Activated CD8-positive, alpha-beta memory T cell treated with anti-CD3 and anti-CD28 coated beads for 1 hour (primary cell): ENCODE results near the gene TYW1B.
"Not testable (repeated sequence)": the region's sequence is repeated elsewhere in the genome, so short reads cannot be mapped to it uniquely, and the experiment has no call there.

Experiments
- DNase-seq, 2 donors: peaks; one replicate each; pipeline ENCODE4 v3.0.0-alpha.2; 2020; ENCODE audit warnings: low read depth in 1 of 2; ENCODE audit errors: extremely low read depth in 1 of 2

The TYW1B gene

DNA sequence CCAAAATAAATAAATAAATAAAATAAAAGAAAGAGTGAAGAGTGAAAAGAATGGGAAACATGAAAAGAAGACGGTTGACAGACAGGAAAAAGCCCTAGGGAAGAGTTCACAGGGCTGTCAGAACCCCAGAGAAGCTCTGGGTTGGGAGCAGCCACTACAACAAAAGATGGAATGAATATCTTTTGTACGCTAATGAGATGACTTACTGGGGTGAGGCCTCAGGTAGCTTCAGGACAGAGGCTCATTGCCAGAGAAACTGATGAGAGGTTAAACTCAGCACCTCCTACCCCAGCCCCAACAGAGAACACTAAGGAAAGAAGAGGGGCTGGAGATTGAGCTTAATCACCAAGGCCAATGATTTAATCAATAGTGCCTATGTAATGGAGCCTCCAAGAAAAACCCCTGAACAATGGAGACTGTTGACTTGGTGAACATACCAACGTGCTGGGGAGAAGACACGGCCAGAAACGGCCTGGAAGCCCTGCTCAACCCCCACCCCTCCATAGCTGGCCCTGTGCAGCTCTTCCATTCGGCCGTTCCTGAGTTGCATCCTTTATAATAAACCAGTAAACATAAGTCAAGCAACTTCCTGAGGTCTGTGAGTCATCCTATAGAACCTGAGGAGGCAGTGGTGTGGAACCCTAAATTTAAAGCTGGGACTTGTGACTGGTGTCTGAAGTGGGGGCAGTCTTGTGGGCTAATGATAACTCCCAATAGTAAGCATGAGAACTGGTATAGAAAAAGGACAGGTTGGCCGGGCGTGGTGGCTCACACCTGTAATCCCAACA, 11.4 kb downstream of the TYW1B start:
- not testable (repeated sequence) for DNase-seq

DNA sequence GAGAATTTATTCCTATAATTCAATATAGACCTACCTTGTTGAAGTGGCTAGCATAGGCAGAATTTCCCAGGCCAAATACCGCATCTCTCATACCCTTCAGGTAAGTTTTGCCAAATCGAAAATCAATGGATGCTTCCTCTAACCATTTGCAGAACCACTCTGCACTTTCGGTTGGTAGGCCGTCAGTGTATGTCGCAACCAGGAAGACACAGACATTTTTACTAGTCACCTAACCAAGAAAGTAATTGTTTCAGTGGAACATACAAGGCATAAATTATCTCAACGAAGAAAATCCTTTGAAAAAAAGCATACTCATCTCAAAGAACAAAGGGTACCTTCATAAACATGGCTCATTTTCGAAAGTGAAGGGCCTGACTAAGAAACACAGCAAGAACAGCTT, 17.6 kb downstream of the TYW1B start:
- DNase-seq = not testable (repeated sequence)

DNA sequence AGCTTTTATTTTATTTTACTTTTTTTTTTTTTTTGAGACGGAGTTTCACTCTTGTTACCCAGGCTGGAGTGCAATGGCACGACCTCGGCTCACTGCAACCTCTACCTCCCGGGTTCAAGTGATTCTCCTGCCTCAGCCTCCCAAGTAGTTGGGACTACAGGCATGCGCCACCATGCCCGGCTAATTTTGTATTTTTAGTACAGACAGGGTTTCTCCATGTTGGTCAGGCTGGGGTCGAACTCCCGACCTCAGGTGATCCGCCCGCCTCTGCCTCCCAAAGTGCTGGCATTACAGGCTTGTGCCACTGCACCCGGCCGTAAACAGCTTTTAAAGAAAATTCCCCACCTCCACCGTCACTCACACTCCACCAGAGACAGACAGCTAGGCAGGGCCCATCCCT, 19.5 kb downstream of the TYW1B start:
- not testable (repeated sequence) for DNase-seq

DNA sequence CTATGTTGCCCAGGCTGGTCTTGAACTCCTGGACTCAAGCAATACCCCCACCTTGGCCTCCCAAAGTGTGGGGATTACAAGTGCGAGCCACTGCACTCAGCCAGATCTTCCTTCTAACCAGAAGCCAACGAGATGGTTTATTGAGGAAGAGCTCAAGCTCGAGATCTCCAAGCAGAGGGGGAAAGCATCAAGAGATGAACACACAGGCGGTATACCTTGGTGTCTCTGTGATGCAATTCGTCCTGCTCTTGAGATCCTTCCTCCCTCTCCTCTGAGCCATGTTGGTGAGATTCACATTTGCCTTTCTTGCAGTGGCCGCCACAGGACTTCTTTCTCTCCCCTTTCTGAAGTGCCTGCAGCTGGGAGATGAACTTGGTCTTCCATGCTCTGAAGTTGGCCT, 21.1 kb downstream of the TYW1B start:
- DNase-seq = not testable (repeated sequence)

DNA sequence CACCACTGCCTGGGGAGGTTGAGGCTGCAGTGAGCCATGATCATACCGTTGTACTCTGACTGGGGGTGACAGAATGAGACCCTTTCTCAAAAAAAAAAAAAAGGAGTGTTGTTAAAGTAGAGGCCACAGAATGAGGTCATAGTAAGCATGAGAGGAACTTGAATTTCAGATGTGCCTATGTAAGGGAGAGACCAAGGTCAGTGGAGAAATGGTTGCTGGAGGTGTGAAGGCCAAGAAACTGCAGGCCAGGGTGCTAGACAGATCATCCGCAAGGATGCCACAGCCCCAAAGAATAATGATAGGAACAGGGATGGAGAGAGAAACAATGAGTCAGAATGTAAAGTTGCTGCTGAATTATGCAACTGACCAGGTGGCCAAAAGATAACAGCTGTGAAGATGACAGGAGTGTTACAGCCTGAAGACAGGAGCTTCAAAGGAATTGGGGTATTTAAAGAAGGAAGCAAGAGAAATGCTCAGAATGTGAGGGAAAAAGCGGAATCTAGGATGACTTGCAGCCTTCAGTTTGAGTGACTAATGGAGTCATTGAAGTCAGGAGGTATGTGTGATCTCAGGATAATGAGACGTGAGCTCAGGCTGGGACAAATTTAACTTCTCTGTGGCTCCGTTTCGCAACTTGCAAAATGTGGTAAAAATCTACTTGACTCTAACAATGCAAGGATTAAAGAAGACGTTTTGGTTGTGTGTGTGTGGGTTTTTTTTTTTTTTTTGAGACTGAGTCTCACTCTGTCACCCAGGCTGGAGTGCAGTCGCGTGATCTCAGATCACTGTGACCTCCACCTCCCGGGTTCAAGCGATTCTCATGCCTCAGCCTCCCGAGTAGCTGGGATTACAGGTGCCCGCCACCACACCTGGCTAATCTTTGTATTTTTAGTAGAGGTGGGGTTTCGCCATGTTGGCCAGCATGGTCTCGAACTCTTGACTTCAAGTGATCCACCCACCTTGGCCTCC, 22.2 kb downstream of the TYW1B start:
- DNase-seq = no peak

DNA sequence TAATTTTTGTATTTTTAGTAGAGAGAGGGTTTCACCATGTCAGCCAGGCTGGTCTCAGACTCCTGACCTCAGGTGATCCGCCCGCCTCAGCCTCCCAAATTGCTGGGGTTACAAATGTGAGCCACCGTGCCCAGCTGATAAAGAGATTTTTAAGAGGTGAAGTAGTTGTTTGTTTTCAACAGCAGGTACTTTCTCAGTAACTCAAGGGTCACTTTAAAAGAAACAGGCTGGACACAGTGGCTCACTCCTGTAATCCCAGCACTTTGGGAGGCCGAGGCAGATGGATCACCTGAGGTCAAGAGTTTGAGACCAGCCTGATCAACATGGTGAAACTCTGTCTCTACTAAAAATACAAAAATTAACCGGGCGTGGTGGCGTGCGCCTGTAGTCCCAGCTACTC, 24.2 kb downstream of the TYW1B start:
- DNase-seq = not testable (repeated sequence)

DNA sequence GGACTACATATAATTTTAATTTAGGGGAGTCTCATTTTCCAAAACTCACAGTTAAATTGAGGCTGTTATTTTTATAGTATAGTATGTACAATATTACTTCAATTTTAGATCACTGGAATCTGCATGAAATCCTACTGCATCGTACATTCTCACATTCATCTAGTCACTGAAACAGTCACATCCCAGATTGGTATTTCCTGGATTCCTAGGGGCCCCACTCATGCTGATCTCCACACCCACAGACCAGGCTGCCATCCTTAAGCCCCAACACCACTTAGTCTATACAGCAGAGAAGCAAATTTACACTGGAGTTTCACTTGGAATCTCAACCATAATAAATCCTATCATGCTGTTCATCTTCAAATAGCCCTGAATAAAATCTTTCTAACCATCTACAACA, 26.4 kb downstream of the TYW1B start:
- DNase-seq = not testable (repeated sequence)

DNA sequence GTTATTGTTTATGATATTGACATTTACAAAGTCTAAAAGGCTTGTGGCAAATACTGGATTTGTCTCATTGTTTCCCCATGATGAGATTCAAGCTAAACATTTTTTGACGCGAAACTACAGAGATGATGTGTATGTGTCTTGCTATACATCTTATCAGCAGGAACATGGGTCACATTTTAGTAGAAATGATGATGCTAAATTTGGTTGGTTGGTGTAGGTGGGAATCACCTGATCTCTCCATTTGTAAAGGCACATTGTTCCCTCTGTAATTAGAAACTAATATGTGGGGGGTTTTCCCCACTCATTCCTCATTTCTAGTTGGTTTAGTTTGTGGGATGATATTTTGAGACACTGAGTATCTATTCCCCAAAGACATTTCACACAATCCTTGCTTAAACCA, 32.6 kb downstream of the TYW1B start:
- not testable (repeated sequence) for DNase-seq

DNA sequence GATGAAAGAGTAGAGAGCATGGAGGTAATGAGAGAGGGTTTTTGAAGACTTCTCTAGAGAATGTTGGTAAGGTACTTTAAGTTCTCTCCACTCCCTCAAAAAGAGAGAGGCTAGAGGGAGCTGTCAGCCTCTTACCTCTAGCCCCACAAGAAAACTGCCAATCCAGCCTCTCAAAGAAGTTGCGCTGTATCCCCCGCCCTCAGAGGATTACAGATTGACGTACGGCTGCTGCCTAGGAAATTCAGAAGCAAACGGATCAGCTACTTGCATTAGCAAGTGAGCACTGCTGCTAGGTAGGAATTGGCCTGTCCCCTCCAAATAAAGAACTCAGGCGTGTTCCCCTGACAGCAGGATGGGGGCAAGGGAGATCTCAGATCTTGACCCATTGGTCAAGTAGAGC, 34.2 kb downstream of the TYW1B start:
- no peak for DNase-seq

DNA sequence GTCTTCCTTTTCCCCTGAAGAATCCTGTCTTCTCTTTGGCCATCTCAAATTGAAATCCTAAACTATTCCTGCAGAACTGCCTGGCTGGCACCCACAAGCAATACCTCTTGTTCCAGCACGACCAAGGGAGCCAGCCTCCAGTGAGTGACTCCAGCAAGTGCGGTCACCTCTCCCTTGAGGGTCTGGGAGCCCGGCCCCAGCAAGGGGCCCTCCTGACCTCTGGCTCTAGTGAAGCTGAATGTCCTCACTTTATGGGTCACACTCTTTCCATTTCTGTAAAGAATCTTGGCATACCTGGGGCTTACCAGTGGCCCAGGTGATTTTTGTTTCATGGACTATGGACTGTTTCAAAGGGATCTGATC, 37.3 kb downstream of the TYW1B start:
- not testable (repeated sequence) for DNase-seq

DNA sequence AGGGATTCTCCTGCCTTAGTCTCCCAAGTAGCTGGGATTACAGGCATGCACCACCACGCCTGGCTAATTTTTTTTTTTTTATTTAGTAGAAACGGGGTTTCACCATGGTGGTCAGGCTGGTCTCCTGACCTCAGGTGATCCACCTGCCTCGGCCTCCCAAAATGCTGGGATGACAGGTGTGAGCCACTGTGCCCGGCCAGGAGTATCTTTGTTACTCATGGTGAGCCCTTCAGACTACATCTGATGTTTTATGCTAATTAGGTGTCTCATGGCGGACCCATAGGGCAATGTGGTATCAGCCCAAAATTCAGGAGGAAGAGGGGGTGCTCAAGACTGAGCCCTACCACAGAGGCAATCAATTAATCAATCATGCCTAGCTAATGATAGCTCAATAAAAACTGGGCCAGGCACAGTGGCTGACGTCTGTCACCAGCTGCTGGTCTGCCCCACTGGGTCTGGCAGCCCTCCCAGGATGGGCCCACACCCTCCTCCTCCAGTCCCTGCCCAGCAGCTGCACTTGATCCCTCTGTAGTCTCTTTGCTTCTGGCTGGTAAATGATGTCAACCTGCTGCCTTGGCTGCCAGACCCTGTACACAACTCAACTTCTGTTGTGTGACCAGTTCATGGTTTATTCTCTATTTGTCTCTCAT, 37.8 kb downstream of the TYW1B start:
- not testable (repeated sequence) for DNase-seq

DNA sequence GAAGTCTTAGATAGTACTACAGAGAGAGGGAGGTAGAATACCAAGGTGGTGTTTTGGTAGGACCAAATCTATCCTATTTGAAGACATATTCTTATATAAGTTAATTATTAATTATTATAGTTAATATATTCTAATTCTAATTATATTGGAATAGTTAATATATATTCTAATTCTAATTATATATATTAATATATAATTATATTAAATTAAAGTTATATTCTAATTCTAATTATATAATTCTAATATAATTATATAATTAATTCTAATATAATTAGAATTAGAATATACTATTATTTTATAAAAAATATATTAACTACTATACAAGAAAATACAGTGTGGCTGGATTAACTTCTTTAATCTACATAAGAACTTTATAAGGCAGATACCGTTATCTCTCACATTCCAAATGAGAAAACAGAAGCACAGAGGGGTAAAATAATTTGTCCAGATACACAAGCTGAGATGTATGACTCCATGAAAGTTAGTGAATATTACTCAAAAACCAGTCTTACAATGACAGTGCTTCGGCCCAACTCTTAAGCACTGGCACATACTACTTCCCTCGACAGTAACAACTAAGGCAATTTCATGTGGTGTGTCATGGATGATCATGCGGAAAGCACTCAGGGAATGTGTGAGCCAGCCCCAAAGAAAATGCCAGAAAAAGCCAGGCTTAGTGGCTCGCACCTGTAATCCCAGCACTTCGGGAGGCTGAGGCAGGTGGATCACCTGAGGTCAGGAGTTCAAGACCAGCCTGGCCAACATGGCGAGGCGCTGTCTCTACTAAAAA, 42.6 kb downstream of the TYW1B start:
- DNase-seq = no peak

DNA sequence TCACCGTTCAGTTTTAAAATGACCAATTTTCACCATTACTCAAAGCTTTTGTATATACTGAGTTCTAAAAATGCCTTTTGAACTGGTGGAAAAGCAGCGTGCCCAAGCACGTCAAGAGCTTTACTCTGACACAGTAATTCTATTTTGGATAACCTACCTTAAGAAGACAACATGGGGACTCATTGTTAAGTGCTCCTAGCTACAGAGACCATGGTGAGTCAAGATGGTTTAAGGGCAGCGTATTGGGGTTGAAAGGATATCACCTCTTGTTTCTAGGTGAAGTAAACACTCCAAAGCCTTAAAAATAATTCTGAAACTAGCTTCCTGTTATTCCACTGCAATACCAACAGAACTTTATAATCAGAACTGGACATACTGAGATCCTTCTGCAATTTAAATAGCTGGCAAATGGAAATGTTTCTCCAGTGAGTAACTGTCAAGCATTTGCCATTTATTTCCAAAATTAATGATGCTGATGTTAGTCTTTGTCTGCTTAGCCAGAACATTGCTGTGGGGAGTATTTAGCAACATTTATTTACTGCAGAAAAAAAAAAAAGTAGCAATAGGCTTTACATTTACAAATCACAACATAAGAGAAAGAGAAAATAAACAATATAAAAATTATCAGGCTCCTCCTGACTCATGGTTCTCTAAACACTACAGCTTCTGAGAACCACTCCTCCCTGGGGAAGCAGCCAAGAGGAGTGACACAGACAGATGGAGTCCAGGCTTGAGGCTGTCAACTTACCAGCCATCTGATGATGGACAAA, 44.2 kb downstream of the TYW1B start:
- DNase-seq = not testable (repeated sequence)

DNA sequence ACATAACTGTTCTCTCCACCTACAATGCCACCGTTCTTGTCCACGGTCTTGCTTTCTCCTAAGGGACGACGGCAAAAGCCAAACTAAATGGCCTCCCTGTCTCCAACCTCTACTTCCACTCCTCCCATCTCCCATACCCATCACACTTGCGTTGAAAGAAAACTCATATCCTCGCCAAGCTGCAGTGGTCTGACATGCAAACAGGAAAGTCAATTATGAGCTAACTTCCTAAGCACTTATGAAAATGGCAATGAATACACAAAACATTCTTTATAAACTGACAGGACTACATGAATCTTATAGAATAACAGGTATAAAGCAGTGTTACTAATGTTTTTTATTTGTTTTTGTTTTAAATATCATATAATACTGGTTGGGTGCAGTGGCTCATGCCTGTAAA, 46.4 kb downstream of the TYW1B start:
- no peak for DNase-seq

DNA sequence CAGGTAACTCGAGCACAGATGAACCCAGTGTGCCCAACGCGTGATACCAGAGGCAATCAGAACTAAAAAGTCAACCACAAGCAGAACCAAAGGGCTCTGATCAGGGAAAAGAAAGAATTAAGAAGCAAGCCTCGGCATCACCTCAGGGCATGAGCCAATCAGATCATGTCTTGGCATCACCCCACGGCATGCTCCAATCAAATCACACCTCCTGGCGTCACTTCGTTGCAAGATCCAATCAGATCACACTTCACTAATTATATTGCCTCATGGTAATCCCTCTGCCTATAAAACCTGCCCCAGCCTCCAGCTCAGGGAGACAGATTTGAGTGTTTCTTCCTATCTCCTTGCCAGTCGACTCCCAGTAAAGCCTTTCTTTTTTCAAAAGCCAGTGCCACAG, 46.8 kb downstream of the TYW1B start:
- no peak for DNase-seq

DNA sequence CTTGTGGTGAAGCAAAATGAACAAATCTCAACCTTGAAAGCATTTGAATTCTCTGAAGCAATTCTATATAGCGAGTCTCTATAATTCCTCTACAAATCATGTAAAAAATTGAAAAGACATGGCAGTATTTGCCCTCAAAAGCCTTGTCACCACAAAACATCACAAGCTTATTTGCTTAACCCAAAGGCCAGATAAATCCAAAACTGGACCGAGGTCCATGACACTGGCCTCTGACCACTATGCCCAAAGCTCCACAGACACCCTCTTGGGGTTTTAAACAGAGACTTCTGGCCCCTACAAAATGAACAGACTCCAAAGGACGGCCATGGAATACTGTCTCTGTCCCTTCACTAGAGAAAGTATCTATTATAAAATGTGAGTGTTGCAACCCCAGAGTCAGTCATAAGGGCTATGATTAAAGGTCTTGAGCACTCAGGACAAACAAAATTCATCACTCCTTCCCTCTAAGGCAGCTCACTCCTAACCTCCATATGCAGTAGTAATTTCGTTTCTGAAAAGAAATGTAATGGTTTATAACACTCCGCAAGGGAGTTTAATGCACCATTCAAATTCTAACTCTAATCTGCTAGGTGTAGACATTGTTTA, 47.6 kb downstream of the TYW1B start:
- DNase-seq = not testable (repeated sequence)

DNA sequence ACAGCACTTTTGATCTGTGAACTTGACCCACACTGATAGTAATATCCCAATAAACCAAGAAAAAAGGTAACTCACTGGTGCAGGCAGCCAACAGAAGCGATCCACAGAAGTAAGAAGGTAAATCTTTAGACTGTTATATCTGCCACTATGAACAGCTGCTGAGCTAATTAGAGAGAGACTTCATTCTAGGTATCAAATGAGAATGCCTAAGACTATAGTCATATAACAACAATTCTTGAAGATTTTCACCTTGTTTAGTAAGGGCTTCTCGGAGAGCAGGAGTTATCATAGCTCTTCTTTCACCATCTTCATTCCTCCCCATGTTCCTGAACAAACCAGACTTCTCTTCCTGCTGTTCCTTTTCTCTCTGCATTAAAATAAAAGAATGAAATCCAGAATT, 50.8 kb downstream of the TYW1B start:
- not testable (repeated sequence) for DNase-seq

DNA sequence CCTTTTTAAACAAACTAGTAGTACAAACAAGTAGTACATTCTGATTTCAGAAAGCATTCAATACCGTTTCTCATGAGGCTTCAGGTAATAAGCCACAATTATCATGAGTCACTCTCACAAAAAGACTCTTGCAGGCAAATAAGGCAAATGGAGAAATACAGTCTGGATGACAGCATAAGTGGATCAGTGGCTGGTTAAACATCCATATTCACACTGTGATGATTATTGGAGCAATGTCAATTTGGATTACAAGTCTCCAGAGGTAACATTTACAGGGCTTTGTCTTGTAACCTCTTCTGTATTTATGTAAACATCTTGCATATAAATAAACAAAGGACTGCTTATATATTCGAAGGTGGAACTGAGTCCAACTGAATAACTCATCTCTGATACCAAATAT, 55.4 kb downstream of the TYW1B start:
- DNase-seq = not testable (repeated sequence)

DNA sequence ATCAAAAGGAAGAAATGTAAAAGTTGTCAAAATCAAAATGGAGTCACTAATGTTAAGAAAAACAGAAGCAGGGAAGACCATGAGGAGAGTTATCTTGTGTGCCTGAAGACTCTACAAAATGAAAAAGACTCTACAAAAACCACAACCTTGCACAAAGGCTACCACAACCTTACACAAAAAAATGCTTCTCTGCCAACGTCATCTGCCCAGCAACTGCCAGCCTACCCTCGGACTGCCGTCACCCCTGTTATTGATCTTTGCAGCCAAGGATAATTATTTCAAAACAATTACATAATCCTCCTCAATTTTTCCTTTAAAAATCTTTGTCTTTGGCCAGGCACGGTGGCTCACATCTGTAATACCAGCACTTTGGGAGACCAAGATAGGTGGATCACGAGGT, 61.0 kb downstream of the TYW1B start:
- not testable (repeated sequence) for DNase-seq
